ENCODE data around the gene EFNA2.
"Not testable (repeated sequence)": the region's sequence is repeated elsewhere in the genome, so short reads cannot be mapped to it uniquely, and the experiment has no call there.

Gene EFNA2

GRCh38 chr19:1285737-1286360, at the start of gene EFNA2:
TSS of gene EFNA2 (plus strand) at chr19:1285873. CDS start at chr19:1286169, 296 bp downstream.
- DNase-seq (ENCODE audit: low read depth): no peak

GRCh38 chr19:1236576-1236975, 49.1 kb upstream of the EFNA2 start:
- DNase-seq (ENCODE audit: low read depth): no peak

DNA sequence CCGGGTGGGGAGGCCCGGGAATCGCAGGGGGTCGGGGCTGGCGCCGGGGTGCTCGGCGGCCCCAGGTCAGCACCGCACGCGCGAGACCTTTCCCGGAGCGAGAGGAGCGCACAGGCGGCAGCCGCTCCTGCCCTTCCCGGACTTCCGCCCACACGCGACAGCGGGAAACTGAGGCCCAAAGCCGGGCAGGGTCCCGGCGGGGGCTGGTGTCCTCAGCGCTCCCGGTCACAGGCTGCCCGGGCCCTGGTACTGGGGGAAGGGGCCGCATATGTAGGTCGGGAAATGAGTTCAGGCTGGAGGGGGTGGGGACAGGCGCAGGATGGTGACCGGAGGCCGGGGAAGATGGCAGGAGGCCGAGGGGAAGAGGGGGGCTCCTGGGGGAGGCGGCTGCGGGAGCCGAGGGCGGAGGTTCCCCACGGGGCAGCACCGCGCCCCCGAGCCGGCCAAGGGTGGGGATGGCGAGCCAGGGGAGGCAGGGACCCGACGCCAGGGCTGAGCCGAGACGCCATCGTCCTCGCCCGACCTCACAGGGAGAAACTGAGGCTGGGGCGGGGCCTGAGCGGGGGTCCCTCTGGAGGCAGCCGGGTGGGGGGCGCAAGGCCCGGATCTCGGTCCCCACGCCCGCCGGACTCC, 48.5 kb upstream of the EFNA2 start:
- no peak for DNase-seq (ENCODE audit: low read depth)

- DNase-seq (ENCODE audit: low read depth): no peak
Observed at GRCh38 chr19:1237754-1238368, 47.8 kb upstream of the EFNA2 start, which contains the start of gene CBARP. TSS of gene CBARP (minus strand) at chr19:1238005. CDS start at chr19:1236100, 1,905 bp downstream.

GRCh38 chr19:1238369-1239303, 47.0 kb upstream of the EFNA2 start:
- no peak for DNase-seq (ENCODE audit: low read depth)

DNA sequence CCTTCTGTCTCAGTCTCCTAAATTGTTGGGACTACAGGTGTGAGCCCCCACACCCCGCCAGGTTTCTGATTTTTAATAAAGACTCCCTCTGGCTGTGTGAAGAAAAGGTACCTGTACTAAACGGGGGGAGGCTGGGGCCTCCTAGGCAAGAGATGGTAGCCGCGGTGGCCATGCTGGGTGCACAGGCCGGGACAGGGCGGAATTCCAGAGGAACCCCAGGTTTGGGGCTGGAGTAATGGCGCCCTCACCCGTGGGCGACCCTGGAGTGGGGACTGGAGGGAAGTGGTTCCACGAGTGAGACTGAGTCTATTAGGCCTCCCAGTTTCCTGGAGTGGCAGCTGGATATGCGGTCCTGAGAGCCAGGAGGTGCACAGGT, 46.3 kb upstream of the EFNA2 start:
- no peak for DNase-seq (ENCODE audit: low read depth)

DNA sequence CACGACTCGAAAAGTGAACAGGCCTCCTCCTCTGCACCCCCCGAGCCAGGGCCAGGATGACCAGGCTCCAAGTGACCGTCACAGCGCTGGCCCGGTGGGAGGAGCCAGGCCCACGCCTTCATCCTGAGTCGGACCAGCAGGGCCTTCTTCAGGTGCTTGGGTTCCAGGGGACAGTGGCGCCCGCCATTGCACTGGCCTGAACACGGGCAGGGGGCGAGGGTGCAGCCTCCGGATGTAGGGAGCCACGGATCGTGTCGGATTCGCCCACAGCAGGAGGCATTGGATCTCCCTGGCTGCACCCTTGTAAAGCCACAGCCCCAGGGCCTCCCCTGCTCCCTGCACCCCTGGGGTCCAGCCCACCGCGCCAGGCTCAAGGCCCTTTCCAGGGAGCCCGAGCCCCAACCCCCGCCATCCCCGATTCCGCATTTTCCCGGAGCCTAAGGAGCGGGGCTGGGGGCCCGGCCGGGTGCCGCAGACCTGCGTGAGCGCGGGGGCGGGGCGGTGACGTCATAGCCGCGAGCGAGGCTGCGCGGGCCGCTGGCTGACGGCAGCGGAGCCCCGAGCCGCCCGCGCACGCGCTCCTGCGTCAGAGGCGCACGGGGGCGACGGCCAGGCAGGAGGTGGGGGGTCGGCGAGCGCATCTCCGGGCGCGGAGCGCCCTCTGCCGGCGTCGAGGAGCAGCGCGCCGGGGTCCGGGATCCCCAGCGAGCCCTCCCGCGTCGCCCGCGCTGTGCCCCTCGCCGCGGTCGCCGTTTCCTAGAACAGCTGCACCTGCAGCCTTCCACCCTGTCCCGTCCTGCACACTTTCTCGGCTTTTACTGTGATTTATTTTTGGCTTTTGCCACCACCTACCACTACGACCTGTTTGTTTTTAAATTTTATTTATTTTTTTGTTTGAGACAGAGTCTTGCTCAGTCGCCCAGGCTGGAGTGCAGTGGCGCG, 45.6 kb upstream of the EFNA2 start:
- DNase-seq (ENCODE audit: low read depth): peak; percentile 79

GRCh38 chr19:1240925-1241324, 44.7 kb upstream of the EFNA2 start:
- no peak for DNase-seq (ENCODE audit: low read depth)

DNA sequence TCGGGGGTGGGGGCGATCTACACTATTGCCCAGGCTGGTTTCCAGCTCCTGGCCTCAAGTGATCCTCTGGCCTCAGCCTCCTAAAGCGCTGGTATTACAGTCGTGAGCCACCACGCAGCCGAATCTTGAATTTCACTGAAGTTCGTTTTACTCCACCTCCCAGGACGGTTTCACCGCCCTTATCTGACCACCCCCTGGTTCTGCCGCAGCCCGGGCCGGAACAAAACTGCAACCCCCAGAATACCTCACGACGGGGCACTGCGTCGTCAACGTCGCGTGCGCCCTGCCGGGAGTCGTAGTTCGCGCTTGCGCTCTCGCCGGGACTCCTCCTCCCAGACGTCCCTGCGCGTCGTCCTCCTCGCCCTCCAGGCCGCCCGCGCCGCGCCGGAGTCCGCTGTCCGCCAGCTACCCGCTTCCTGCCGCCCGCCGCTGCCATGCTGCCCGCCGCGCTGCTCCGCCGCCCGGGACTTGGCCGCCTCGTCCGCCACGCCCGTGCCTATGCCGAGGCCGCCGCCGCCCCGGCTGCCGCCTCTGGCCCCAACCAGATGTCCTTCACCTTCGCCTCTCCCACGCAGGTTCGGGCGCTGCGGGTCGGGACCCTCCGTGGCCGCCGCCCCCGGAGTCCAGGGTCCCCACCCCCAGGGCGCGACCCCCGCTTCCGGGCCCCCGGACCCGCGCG, 44.1 kb upstream of the EFNA2 start, which contains the start of gene ATP5F1D:
Gene ATP5F1D (plus strand): TSS at position 335 of the 679 bp plus-strand sequence. CDS start 100 bp downstream, at position 435.
- peak; percentile 86 for DNase-seq (ENCODE audit: low read depth)

GRCh38 chr19:1243768-1244692, 41.6 kb upstream of the EFNA2 start:
- peak; percentile 78 for DNase-seq (ENCODE audit: low read depth)

DNA sequence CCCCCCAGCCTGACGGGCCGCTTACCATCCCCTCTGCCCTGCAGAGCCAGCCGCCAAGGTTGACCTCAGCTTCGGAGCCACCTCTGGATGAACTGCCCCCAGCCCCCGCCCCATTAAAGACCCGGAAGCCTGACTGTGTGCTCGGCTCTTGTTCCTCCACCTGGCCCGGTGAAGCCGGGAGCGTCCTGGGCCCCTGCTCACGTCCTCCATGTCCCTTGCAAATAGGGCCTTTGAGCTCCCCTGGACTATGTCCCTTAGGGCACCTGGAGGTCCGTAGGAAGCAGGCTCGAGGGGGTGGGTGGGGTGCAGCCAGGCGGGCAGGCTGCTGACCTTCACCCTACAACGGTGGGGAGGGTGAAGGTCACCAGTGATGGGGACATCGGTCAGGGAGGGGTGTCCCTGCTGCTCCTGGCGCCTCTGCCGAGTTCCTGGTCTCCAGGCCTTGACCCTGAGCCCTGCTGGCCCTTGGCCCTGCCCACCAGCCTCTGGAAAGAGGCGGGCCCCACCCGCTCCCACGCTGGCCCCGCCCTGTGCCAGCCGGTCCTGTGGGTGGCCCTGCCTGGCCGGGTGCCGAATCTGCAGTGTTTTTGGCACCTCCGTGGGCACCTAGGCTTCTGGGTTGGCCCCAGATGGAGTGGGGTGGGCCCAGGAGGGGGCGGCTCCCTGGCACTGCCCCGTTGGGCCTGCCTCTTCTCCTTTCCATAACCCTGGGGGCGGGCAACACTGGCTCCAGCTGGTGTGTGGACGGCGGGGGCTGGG, 40.8 kb upstream of the EFNA2 start:
- no peak for DNase-seq (ENCODE audit: low read depth)

DNA sequence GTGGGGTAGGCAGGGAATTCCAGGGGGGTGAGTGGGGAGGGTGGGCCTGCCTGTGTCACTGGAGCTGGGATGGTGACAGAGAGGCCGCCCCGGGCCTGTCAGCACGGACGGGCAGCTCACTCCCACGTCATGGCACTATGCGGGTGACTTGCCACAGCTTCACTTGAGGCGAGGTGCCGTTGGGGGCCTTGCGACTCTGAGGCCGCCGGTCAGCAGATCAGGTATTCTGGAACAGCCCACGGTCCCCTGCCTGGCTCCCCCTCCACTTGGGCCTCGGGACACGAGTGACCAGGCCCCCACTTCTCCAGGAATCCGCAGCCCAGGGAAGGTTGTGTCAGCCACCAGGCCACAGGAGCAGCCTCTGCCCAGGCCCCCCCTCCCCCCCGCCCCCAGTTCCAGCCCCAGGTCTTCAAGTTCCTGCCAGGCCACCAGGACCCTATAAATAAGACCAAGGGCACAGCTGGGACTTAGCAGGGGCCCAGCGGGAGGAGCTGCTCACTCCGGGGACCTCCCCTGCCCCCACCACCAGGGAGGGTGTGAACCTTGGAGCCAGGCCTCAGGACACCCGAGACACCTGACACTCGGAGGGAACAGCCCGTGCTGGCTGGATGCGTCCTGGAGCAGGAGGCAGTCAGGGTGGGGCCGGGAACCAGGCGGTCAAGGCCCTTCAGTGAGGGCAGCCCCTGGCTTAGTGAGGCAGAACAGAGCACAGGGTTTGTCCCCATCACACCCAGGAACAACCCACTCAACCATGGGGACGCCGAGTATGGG, 40.0 kb upstream of the EFNA2 start:
- no peak for DNase-seq (ENCODE audit: low read depth)

GRCh38 chr19:1246265-1247087, 39.2 kb upstream of the EFNA2 start:
- DNase-seq (ENCODE audit: low read depth): not testable (repeated sequence)

DNA sequence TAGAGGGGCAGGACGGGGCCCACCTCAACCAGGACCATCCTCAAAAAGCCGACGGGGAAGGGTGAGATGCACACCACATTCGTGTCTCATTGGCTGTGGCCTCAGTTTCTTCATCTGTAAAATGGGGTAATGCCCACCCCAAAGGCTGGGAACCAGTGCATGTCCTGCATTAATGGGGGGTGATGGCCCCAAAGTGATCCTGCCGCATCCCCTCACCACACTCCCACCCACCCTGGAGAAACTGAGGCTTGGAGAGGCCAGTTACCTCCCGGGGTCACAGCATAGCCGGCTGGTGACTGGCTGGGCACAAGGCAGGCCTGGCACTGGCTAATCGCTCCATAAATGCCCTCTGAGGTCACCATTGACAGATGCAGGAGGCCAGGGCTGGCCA, 37.9 kb upstream of the EFNA2 start:
- DNase-seq (ENCODE audit: low read depth): no peak

- DNase-seq (ENCODE audit: low read depth): no peak
Observed at GRCh38 chr19:1248139-1248785, 37.4 kb upstream of the EFNA2 start, which contains the start of gene MIDN. TSS of gene MIDN (plus strand) at chr19:1248583. CDS start at chr19:1250297, 1,714 bp downstream.

DNA sequence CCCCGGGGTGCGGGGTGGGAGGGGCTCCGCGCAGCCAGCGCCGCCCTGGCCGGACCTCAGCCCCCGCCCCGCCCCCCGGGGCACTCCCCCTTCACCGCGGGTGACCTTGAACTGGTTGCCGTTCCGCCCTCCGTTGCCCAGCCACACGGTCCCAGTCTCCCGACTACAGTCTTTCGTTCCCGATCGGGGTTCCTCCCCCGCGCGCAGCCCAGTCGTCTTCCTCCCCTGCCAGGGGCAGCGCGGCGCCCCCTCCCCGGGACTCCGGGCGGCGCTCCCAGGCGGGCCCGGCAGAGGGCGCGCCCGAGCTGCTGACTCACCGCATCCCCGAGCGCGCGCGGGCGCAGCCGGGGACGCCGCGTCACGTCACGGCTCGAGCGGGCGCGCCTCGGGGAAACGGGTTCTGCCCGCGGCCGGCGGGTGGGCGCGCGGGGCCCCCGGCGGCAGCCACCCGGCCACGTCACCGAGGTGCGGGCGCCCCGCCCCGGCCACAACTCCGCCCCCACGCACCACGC, 36.8 kb upstream of the EFNA2 start:
- DNase-seq (ENCODE audit: low read depth): no peak
